A549 treated with AZD2906 at 1 μM for 4 hours (cell line): Measurements from ENCODE around the gene RGS3. TPM values are rescaled to one million over a fixed set of nuclear protein-coding genes. Genes with fewer than 3 reads are reported as not detected.

Source experiments
- total RNA-seq: library from RNA; stranded (reverse); fragments of 200-300 nt; extraction: Qiagen RNA extraction; gene quantifications from 5 replicates; pipeline ENCODE4 v1.2.3, GENCODE V29; 2022

The RGS3 gene
- 13.8 to 18.1 TPM (median 16.2 TPM) in 5 replicates for total RNA-seq

GRCh38 chr9:113463418-113464285 is at the start of gene RGS3:
Gene RGS3 (plus strand): TSS chr9:113463727. CDS start chr9:113463803, 76 bp downstream.

Other genes with a start within 250 kb of the RGS3 start
- gene FKBP15, start 242.4 kb upstream of the RGS3 start, total RNA-seq: 15.9 to 17.3 TPM (median 16.3 TPM) in 5 replicates
- 16.9 to 21.8 TPM (median 17.7 TPM) in 5 replicates for gene SLC31A1, start 242.2 kb upstream of the RGS3 start, total RNA-seq
- gene CDC26, start 188.2 kb upstream of the RGS3 start, total RNA-seq: 41.2 to 56.4 TPM (median 45.1 TPM) in 5 replicates
- gene PRPF4, start 188.1 kb upstream of the RGS3 start, total RNA-seq: 48.8 to 57.9 TPM (median 52.0 TPM) in 5 replicates
- 0.10 to 0.19 TPM in 2 of 5 replicates, not detected in the others for gene RNF183, start 160.4 kb upstream of the RGS3 start, total RNA-seq
- 0.96 to 1.4 TPM (median 1.1 TPM) in 5 replicates for gene WDR31, start 123.5 kb upstream of the RGS3 start, total RNA-seq
- gene BSPRY, start 114.2 kb upstream of the RGS3 start, total RNA-seq: 0.07 to 0.12 TPM (median 0.09 TPM) in 5 replicates
- gene HDHD3, start 86.7 kb upstream of the RGS3 start, total RNA-seq: 20.3 to 24.8 TPM (median 22.6 TPM) in 5 replicates
- gene ALAD, start 62.4 kb upstream of the RGS3 start, total RNA-seq: 12.9 to 17.1 TPM (median 14.3 TPM) in 5 replicates
- 96.3 to 116 TPM (median 103 TPM) in 5 replicates for gene POLE3, start 53.1 kb upstream of the RGS3 start, total RNA-seq
- 0.30 to 0.73 TPM (median 0.54 TPM) in 5 replicates for gene C9orf43, start 53.0 kb upstream of the RGS3 start, total RNA-seq